H9 (cell line): ENCODE data around the gene GORASP1. TPM values are rescaled to one million over a fixed set of nuclear protein-coding genes. Genes with fewer than 3 reads are reported as not detected.

Source experiments
- DNase-seq: peaks from one replicate; pipeline ENCODE4 v3.0.0-alpha.2; 2017
- H2AFZ ChIP-seq: one replicate; pipeline ENCODE4 v1.6.1; 2013; ENCODE audit warnings: mild to moderate bottlenecking, low read length, control low read depth, moderate library complexity
- H2AK5ac ChIP-seq: 2 replicates; pipeline ENCODE4 v1.6.1; 2013; ENCODE audit warnings: low read length, control low read depth, mixed read lengths; ENCODE audit not compliant: insufficient read length
- H2BK120ac ChIP-seq: one replicate; pipeline ENCODE4 v1.6.1; 2013; ENCODE audit warnings: low read depth, mild to moderate bottlenecking, low read length, control low read depth, inconsistent platforms; ENCODE audit not compliant: poor library complexity, severe bottlenecking
- H2BK12ac ChIP-seq: 2 replicates; pipeline ENCODE4 v1.6.1; 2013; ENCODE audit warnings: low read length, control low read depth, mixed read lengths, low read depth; ENCODE audit not compliant: insufficient read length
- H2BK15ac ChIP-seq: 2 replicates; pipeline ENCODE4 v1.6.1; 2013; ENCODE audit warnings: low read depth, low read length, control low read depth
- H2BK20ac ChIP-seq: one replicate; pipeline ENCODE4 v1.6.1; 2013; ENCODE audit warnings: low read depth, mild to moderate bottlenecking, low read length, control low read depth, inconsistent platforms; ENCODE audit not compliant: poor library complexity, severe bottlenecking
- H2BK5ac ChIP-seq: 2 replicates; pipeline ENCODE4 v1.6.1; 2013; ENCODE audit warnings: low read length, control low read depth, mixed read lengths; ENCODE audit not compliant: insufficient read length
- H3K14ac ChIP-seq: 2 replicates; pipeline ENCODE4 v1.6.1; 2013; ENCODE audit warnings: low read length, control low read depth; ENCODE audit not compliant: insufficient read depth
- H3K18ac ChIP-seq: 2 replicates; pipeline ENCODE4 v1.6.1; 2013; ENCODE audit warnings: low read depth, mild to moderate bottlenecking, mixed read lengths, low read length, control low read depth; ENCODE audit not compliant: insufficient read length
- H3K23ac ChIP-seq: 2 replicates; pipeline ENCODE4 v1.6.1; 2013; ENCODE audit warnings: low read length, control low read depth, mixed read lengths, low read depth; ENCODE audit not compliant: insufficient read length
- H3K23me2 ChIP-seq: 2 replicates; pipeline ENCODE4 v1.6.1; 2013; ENCODE audit warnings: low read depth, mild to moderate bottlenecking, mixed read lengths, low read length, control low read depth; ENCODE audit not compliant: insufficient read length, poor library complexity, severe bottlenecking
- H3K27ac ChIP-seq: 2 replicates; pipeline ENCODE4 v1.5.1; 2013; ENCODE audit warnings: low read length, control low read depth, mixed read lengths, low read depth; ENCODE audit not compliant: insufficient read length
- H3K27me3 ChIP-seq: 2 replicates; pipeline ENCODE4 v1.6.1; 2013; ENCODE audit warnings: low read length, control low read depth, inconsistent platforms; ENCODE audit not compliant: insufficient read depth
- H3K4ac ChIP-seq: 2 replicates; pipeline ENCODE4 v1.6.1; 2013; ENCODE audit warnings: low read depth, mild to moderate bottlenecking, control low read depth, inconsistent platforms, low read length, moderate library complexity
- H3K4me1 ChIP-seq: 2 replicates; pipeline ENCODE4 v1.6.1; 2013; ENCODE audit warnings: low read length, control low read depth, inconsistent platforms; ENCODE audit not compliant: insufficient read depth
- H3K4me2 ChIP-seq: 2 replicates; pipeline ENCODE4 v1.6.1; 2013; ENCODE audit warnings: low read length, control low read depth, mixed read lengths; ENCODE audit not compliant: insufficient read length, insufficient read depth
- H3K56ac ChIP-seq: 2 replicates; pipeline ENCODE4 v1.6.1; 2013; ENCODE audit warnings: low read depth, mild to moderate bottlenecking, mixed read lengths, low read length, control low read depth; ENCODE audit not compliant: insufficient read length
- H3K79me1 ChIP-seq: 2 replicates; pipeline ENCODE4 v1.6.1; 2013; ENCODE audit warnings: low read depth, mild to moderate bottlenecking, moderate library complexity, low read length, control low read depth, inconsistent platforms; ENCODE audit not compliant: insufficient read depth, poor library complexity, severe bottlenecking
- H3K79me2 ChIP-seq: 2 replicates; pipeline ENCODE4 v1.6.1; 2013; ENCODE audit warnings: low read length, control low read depth, inconsistent platforms; ENCODE audit not compliant: insufficient read depth
- H3K9ac ChIP-seq: 2 replicates; pipeline ENCODE4 v1.6.1; 2013; ENCODE audit warnings: low read length, control low read depth, mixed read lengths; ENCODE audit not compliant: insufficient read length; ENCODE audit errors: extremely low read depth
- H3K9me3 ChIP-seq: one replicate; pipeline ENCODE4 v1.6.1; 2013; ENCODE audit warnings: low read depth, low read length, inconsistent platforms; ENCODE audit not compliant: control insufficient read depth
- H3T11ph ChIP-seq: one replicate; pipeline ENCODE4 v1.6.1; 2013; ENCODE audit warnings: mild to moderate bottlenecking, low read length, control low read depth, inconsistent platforms
- H4K20me1 ChIP-seq: one replicate; pipeline ENCODE4 v1.6.1; 2013; ENCODE audit not compliant: control insufficient read depth, insufficient read length, insufficient read depth
- H4K5ac ChIP-seq: 2 replicates; pipeline ENCODE4 v1.6.1; 2013; ENCODE audit warnings: low read depth, mild to moderate bottlenecking, mixed read lengths, low read length, control low read depth; ENCODE audit not compliant: insufficient read length
- H4K8ac ChIP-seq: replicated peaks from 2 replicates; pipeline ENCODE4 v1.6.1; 2013; ENCODE audit warnings: low read length, control low read depth, mixed read lengths, low read depth; ENCODE audit not compliant: insufficient read length
- H4K91ac ChIP-seq: 2 replicates; pipeline ENCODE4 v1.6.1; 2013; ENCODE audit warnings: low read depth, mild to moderate bottlenecking, moderate library complexity, mixed read lengths, low read length, control low read depth; ENCODE audit not compliant: insufficient read length
- H3K27ac Mint-ChIP-seq, 3 experiments: 2 replicates in 2 of 3; 3 replicates in 1 of 3; pipeline ENCODE4 v1.8.0; 2020 to 2021; ENCODE audit warnings: mixed read lengths in 3 of 3, mild to moderate bottlenecking in 1 of 3, moderate library complexity in 1 of 3
- H3K27me3 Mint-ChIP-seq: 2 replicates; pipeline ENCODE4 v1.8.0; 2021; ENCODE audit warnings: low read depth, mild to moderate bottlenecking, moderate library complexity, mixed read lengths
- H3K36me3 Mint-ChIP-seq, 3 experiments: 2 replicates in 2 of 3; 3 replicates in 1 of 3; pipeline ENCODE4 v1.8.0; 2020 to 2021; ENCODE audit warnings: low read depth in 3 of 3, mixed read lengths in 3 of 3; ENCODE audit not compliant: insufficient read depth in 1 of 3
- H3K4me1 Mint-ChIP-seq, 2 experiments: 2 replicates each; pipeline ENCODE4 v1.8.0; 2020; ENCODE audit warnings: mixed read lengths in 2 of 2
- H3K4me3 Mint-ChIP-seq, 2 experiments: 2 replicates in 1 of 2; 3 replicates in 1 of 2; pipeline ENCODE4 v1.8.0; 2020 to 2021; ENCODE audit warnings: mild to moderate bottlenecking in 2 of 2, mixed read lengths in 2 of 2, moderate library complexity in 1 of 2
- H3K9me3 Mint-ChIP-seq, 2 experiments: 2 replicates in 1 of 2; 3 replicates in 1 of 2; pipeline ENCODE4 v1.8.0; 2020; ENCODE audit warnings: mild to moderate bottlenecking in 2 of 2, mixed read lengths in 2 of 2, moderate library complexity in 1 of 2
- WGBS: extraction: QIAGEN DNeasy Blood & Tissue Kit; methylation state at CpG from one replicate; pipeline ENCODE4 v1.1.7; 2013; ENCODE audit warnings: missing lambda C conversion rate, low lambda C conversion rate, mixed read lengths; ENCODE audit not compliant: insufficient read length; ENCODE audit errors: extremely low coverage; 5-methylcytosine and 5-hydroxymethylcytosine counted together
- total RNA-seq: library from RNA; stranded (reverse); gene quantifications from 2 replicates; pipeline ENCODE4 v1.2.1, GENCODE V29; 2021
- TF ChIP-seq, protein P1 (sequence below): fragments of 200-600 bp; sonication (generic); conservative IDR thresholded peaks from 3 replicates; pipeline ENCODE4 v1.8.0; 2021; ENCODE audit warnings: antibody characterized with exemption, mild to moderate bottlenecking

GORASP1 gene
- total RNA-seq, 1 experiment from 2014 or later = 37.4 TPM

DNA sequence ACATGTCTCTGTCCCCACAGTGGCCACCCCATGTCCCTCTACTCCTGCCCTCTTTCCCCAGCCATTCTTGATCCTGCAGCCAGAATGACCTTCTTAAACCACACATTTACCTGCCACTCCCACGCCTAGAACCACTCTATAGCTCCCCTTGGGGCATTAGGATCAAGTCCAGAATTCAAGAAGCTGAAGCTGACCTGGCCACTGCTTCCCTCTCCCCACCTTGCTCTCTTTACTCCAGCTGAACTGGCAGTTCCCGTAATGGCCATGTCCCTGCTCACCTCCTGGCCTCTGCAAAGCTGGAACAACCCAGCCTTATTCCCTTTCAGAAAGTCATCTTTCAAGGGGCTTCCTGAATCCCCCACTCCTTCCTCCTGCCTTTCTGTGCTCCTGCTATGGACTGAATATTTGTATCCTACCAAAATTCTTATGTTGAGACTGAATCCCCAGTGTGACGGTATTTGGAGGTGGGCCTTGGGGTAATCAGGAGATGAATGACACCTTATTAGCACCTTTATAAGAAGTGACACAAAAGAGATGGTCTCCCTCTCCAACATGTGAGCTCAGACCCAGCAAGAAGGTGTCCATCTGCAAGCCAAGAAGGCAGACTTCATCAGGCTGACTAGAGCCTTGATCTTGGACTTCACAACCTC is 42.2 kb upstream of the GORASP1 start:
- no peak overlapping the region for H4K5ac ChIP-seq

More for the DNA sequence above, 42.2 kb upstream of the GORASP1 start:
- H2BK120ac ChIP-seq = no peak overlapping the region
- H3K14ac ChIP-seq = no peak overlapping the region
- H2BK15ac ChIP-seq = no peak overlapping the region
- WGBS = no CpG with 5 or more reads among the region's 3 CpGs
- no peak overlapping the region for H3K56ac ChIP-seq
- peaks cover 5% of the 10 kb centered on the region; the same call in 1 of the 2 replicates for H3K79me2 ChIP-seq
- no peaks in the 10 kb centered on the region for H3K79me1 ChIP-seq
- peaks cover 12% of the 10 kb centered on the region for H3K23me2 ChIP-seq
- DNase-seq = no peak
- H2BK5ac ChIP-seq = no peak overlapping the region
- H3K4me1 ChIP-seq = peaks cover 22% of the 10 kb centered on the region; the same call in 1 of the 2 replicates
- H2AFZ ChIP-seq = no peak overlapping the region
- H3K27ac ChIP-seq = no peak overlapping the region
- H4K20me1 ChIP-seq = no peaks in the 10 kb centered on the region
- no peak overlapping the region for H2BK20ac ChIP-seq
- no peak overlapping the region for H3K9ac ChIP-seq
- no peak overlapping the region for H4K91ac ChIP-seq
- TF ChIP-seq, protein P1, sequence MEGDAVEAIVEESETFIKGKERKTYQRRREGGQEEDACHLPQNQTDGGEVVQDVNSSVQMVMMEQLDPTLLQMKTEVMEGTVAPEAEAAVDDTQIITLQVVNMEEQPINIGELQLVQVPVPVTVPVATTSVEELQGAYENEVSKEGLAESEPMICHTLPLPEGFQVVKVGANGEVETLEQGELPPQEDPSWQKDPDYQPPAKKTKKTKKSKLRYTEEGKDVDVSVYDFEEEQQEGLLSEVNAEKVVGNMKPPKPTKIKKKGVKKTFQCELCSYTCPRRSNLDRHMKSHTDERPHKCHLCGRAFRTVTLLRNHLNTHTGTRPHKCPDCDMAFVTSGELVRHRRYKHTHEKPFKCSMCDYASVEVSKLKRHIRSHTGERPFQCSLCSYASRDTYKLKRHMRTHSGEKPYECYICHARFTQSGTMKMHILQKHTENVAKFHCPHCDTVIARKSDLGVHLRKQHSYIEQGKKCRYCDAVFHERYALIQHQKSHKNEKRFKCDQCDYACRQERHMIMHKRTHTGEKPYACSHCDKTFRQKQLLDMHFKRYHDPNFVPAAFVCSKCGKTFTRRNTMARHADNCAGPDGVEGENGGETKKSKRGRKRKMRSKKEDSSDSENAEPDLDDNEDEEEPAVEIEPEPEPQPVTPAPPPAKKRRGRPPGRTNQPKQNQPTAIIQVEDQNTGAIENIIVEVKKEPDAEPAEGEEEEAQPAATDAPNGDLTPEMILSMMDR = no peak
- no peak overlapping the region for H3K18ac ChIP-seq
- no peak overlapping the region for H2BK12ac ChIP-seq
- Mint-ChIP-seq H3K27ac (peak overlapping the region in 2 of 3 experiments; percentile 30 to 56; a peak in 4 of 7 replicates), H3K4me3 (no peak overlapping the region; a peak in 1 of 5 replicates), H3K4me1 (peaks cover 64 to 72% of the 10 kb centered on the region in 2 experiments), H3K36me3 (peaks cover 5 to 27% (median 22%) of the 10 kb centered on the region in 3 experiments), H3K27me3 (peaks cover 2% of the 10 kb centered on the region), H3K9me3 (no peaks in the 10 kb centered on the region; a peak in 2 of 5 replicates)
- no peaks in the 10 kb centered on the region for H3K9me3 ChIP-seq
- no peak overlapping the region for H3K4ac ChIP-seq
- H4K8ac ChIP-seq = no peak overlapping the region
- H3K4me2 ChIP-seq = no peak overlapping the region
- no peak overlapping the region for H3K23ac ChIP-seq
- no peak overlapping the region for H2AK5ac ChIP-seq
- no peaks in the 10 kb centered on the region for H3K27me3 ChIP-seq
- H3T11ph ChIP-seq = no peak overlapping the region
